SH-SY5Y (cell line): ENCODE measurements around the gene SOCS6.

Experiments used
- GATA2 ChIP-seq: IDR thresholded peaks from 2 replicates; pipeline ENCODE4 v1.6.1; 2011; ENCODE audit warnings: mild to moderate bottlenecking, low read depth, low read length
- GATA3 ChIP-seq: IDR thresholded peaks from 2 replicates; pipeline ENCODE4 v1.6.1; 2011; ENCODE audit warnings: low read depth, mild to moderate bottlenecking, low read length, moderate library complexity

DNA sequence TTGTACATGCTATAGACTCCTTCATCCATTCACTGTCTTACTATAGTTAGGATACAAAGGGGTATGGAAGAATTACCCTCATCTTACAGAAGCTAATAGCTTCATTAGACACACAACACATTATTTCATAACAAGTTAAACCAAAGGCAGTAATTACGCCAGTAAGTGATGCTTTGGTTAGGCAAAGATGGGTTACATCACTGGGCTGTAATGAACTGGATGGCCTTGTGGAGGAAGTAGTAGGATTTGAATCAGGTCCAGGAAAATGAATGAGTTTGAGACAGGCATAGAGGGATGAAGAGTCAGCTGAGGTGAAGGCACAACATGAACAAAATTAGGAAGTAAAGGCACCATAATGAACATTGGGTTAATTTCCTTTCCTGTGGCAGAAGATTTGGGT, 80.1 kb downstream of the SOCS6 start:
- no peak for TF ChIP-seq GATA3
- TF ChIP-seq GATA2 = no peak
